Activated T-cell treated with anti-CD3 and anti-CD28 coated beads, Interleukin-2, amount 50 U/mL, for 24 hours (primary cell): ENCODE measurements around the gene DENND5A.
"Not testable (repeated sequence)": the region's sequence is repeated elsewhere in the genome, so short reads cannot be mapped to it uniquely, and the experiment has no call there.

ENCODE experiments used
- DNase-seq: peaks from one replicate; pipeline ENCODE4 v3.0.0-alpha.2; 2020
- H3K27ac Mint-ChIP-seq: 2 replicates; pipeline ENCODE4 v1.8.0; 2020; ENCODE audit warnings: mild to moderate bottlenecking, mixed read lengths
- H3K27me3 Mint-ChIP-seq: 2 replicates; pipeline ENCODE4 v1.8.0; 2020; ENCODE audit warnings: mixed read lengths
- H3K36me3 Mint-ChIP-seq: 2 replicates; pipeline ENCODE4 v1.8.0; 2020; ENCODE audit warnings: low read depth, mixed read lengths
- H3K4me1 Mint-ChIP-seq: 2 replicates; pipeline ENCODE4 v1.8.0; 2020; ENCODE audit warnings: low read depth, mixed read lengths
- H3K4me3 Mint-ChIP-seq: 2 replicates; pipeline ENCODE4 v1.8.0; 2020; ENCODE audit warnings: mild to moderate bottlenecking, moderate library complexity, mixed read lengths
- H3K9me3 Mint-ChIP-seq: 2 replicates; pipeline ENCODE4 v1.8.0; 2020; ENCODE audit warnings: mixed read lengths

The DENND5A gene

DNA sequence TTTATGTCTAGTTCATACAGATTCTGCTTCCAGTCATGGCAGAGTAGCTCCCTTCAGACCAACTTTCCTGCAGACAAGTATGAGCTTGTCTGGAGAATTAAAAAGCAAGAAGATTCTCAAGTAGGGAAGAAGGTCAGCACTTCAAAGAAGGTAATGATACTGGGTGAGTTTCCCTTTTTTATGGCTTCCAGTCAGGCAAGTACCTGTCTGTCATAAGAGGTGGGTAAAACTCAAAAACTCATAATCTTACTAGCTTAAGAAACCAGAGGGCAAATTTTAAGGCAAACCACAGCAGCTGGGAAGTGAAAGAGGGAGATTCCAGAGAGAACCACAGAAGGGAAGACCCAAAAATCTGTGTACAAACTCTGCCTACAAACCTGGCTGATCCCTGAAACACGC is 54.2 kb downstream of the DENND5A start:
- Mint-ChIP-seq H3K4me3 (peak overlapping the region; percentile 36), H3K4me1 (peaks cover 64% of the 10 kb centered on the region), H3K36me3 (peaks cover 2% of the 10 kb centered on the region), H3K27ac (peak overlapping the region; percentile 53), H3K9me3 (no peaks in the 10 kb centered on the region), H3K27me3 (no peaks in the 10 kb centered on the region)
- no peak for DNase-seq

DNA sequence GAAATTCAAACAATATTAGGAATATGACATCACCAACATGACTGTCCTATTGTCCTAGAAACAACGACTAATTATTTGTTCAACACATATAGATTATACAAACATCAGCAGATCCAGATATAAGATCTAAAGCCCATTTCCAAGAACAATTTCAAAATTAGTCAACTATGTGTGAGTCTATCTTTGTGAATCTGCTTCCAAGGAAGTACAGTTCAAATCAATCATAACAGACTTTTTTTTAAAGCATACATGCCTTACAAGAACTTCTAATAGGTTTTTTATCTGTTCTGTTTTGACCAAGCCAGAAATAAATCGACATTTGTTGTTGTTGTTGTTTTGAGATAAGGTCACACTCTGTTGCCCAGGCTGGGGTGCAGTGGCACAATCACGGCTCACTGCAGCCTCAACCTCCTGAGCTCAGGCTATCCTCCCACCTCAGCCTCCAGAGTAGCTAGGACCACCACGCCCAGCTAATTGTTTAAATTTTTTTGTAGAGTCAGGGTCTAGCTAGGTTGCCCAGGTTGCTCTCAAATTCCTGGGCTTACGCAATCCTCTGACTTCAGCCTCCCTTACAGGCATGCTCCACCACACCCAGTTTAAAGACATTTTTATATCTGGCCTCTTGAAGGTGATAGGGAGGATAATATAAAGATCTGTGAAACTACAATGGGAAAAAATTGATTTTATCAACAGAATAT is 54.8 kb downstream of the DENND5A start:
- H3K27me3 Mint-ChIP-seq, result no peaks in the 10 kb centered on the region
- H3K4me1 Mint-ChIP-seq, result peaks cover 60% of the 10 kb centered on the region
- H3K9me3 Mint-ChIP-seq, result no peaks in the 10 kb centered on the region
- H3K36me3 Mint-ChIP-seq, result peaks cover 4% of the 10 kb centered on the region
- no peak for DNase-seq
- H3K4me3 Mint-ChIP-seq, result peak overlapping the region; percentile 36
- peak overlapping the region; percentile 53 for H3K27ac Mint-ChIP-seq

DNA sequence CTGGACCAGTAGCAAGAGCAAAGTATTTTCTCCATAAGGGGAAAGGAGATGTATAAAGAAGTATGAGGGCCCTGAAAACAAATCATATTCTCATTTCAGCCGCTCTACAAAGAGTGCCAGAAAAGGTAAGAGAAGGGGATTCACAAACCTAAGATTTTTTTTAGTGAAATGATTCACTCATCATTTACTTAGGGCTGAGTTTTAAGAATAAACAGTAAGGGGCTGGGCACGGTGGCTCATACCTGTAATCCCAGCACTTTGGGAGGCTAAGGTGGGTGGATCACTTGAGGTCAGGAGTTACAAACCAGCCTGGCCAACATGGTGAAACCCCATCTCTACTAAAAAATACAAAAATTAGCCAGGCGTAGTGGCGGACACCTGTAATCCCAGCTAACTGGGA is 55.5 kb downstream of the DENND5A start:
- H3K27me3 Mint-ChIP-seq, DNase-seq, H3K36me3 Mint-ChIP-seq, H3K9me3 Mint-ChIP-seq: not testable (repeated sequence)
- Mint-ChIP-seq H3K4me3 (peak overlapping the region; percentile 5), H3K4me1 (peaks cover 53% of the 10 kb centered on the region), H3K27ac (peak overlapping the region; percentile 53)

DNA sequence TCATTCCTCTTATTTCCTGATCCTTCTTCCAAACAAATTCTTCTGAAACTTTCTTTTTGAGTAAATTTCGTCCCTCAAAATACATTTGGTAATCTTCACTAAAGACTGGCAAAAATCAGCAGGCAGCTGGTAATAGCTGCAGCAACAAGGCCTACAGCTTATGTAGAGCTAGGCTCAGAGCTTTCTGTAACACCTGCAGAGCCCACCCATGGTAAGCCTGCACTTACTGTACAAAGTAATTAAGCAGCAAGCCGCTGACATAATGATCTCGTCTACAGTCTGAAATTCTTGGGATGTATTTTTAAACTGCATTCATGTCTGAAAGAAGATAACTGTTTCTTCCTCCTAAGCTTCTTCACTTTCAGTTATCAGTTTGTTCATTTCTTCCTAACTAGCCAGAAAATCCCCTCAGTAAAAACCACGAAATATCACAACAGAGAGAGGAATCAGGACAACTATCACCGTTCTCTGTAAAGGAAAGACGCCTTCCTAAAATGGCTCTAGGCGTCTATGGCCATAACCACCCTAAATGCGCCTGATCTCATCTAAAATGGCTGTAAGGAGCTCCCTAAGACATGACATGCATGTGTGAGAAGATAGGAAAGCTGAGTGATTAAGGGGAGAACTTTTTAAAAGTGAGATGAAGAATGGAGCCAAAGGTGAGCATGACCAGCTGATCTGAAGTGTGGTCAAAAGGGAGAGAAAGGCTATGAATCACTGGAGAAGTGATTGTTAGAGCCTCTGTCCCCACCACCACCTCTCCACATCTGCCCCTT is 56.2 kb downstream of the DENND5A start:
- Mint-ChIP-seq H3K27me3 (no peaks in the 10 kb centered on the region), H3K36me3 (peaks cover 6% of the 10 kb centered on the region), H3K27ac (peak overlapping the region; percentile 53), H3K4me1 (peaks cover 48% of the 10 kb centered on the region), H3K9me3 (no peaks in the 10 kb centered on the region), H3K4me3 (peak overlapping the region; percentile 5)
- no peak for DNase-seq

DNA sequence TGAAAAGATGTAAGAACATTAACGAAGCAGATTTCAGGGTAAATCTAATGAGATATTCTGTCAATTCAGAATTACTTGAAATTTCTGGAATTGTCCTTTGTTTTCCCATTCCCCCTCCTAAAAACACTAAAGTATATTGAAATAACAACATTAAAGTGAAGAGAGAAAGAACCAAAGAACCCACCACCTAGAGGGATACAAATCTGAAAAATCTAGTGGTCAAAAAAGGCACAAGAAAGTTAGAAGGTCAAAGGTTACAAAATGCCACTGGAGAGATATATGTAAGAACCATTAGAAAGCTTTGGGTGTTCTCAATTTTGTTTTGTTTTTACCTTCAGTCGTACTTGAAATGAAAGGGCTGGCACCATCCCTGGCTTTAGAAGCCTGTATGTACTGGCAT is 57.9 kb downstream of the DENND5A start:
- no peak for DNase-seq
- Mint-ChIP-seq H3K27ac (no peak overlapping the region), H3K4me3 (no peak overlapping the region), H3K36me3 (peaks cover 16% of the 10 kb centered on the region), H3K27me3 (no peaks in the 10 kb centered on the region), H3K4me1 (peaks cover 49% of the 10 kb centered on the region), H3K9me3 (no peaks in the 10 kb centered on the region)

DNA sequence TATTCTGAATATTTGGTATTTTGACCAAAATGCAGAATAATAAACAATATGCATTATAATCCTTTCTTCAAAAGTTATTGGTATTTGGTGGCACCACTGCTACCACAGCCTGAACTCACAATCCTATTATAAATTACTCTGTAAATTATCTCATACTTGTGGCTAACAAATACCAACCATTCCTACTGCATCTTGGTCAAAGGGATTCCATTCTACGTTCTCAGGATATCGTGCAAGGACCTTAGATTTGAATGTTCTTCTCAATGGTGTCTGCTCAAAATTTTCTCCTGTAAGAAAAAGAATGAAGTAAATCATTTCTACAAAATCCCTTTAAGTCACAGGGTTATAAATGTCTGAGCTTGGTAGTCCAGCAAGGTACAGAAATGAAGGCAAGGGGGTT is 58.7 kb downstream of the DENND5A start:
- H3K36me3 Mint-ChIP-seq, result peaks cover 16% of the 10 kb centered on the region
- no peak for DNase-seq
- no peaks in the 10 kb centered on the region for H3K9me3 Mint-ChIP-seq
- no peak overlapping the region for H3K4me3 Mint-ChIP-seq
- H3K27ac Mint-ChIP-seq, result no peak overlapping the region
- H3K4me1 Mint-ChIP-seq, result peaks cover 49% of the 10 kb centered on the region
- no peaks in the 10 kb centered on the region for H3K27me3 Mint-ChIP-seq

DNA sequence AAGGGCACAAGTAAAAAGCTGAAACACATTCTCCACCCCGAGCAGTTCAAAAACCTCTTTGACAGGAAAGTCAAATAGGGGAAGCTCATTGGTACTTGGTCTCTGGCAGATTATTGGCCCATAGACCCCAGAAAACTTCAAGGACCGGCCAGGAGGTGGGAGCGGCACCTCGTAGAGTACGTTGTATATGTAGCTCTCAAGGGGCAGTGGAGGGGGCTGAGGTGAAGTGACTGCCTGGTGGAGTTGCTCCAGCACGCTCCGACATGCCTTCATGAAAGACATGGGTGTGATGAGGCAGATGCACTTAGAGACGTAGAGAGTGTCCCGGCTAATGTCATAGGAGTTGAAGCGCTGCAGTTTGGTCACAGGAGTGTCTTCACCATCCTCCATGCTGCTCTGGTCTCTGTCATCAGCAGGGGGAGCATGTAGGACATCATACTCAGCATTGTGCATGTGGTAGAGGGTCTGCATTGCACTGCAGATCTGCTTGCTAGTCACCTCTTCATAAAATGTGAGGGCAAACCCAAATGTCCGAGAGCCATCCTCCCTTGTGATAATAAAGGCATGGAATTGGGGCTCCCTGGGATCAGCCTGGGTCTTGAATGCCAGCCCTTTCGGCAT is 61.3 kb downstream of the DENND5A start:
- no peak overlapping the region for H3K27ac Mint-ChIP-seq
- no peaks in the 10 kb centered on the region for H3K27me3 Mint-ChIP-seq
- peaks cover 35% of the 10 kb centered on the region for H3K4me1 Mint-ChIP-seq
- H3K4me3 Mint-ChIP-seq, result no peak overlapping the region
- H3K9me3 Mint-ChIP-seq, result no peaks in the 10 kb centered on the region
- peaks cover 24% of the 10 kb centered on the region for H3K36me3 Mint-ChIP-seq
- no peak for DNase-seq

DNA sequence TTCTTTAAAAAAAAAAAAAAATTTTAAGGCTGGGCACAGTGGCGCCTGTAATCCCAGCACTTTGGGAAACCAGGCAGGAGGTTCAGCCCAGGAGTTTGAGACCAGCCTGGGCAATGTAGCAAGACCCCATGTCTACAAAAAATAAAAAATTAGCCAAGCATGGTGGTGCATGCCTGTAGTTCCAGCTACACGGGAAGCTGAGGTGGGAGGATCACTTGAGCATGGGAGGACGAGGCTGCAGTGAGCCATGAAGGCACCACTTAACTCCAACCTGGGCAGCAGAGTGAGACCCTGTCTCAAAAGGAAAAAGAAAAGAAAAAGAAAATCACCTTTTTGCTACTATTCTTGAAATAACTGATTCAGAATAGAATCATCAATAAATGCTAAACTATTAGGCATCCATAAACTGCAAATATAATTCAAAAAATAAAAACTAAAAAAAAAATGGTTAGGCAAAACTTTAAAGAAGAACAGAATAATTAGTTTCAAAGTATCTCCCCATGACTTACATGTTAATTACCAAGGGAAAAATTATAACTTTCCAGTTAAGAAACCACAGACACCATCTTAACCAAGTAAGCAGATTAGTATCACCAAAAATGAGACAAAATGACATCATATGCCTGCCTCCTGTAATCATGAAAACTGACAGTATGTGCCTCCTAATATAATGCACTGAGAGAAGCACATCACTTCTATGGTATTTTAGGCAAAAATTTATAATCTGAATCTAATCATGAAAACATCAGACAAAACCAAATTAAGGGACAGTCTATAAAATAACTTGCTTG is 63.6 kb downstream of the DENND5A start:
- no peaks in the 10 kb centered on the region for H3K27me3 Mint-ChIP-seq
- no peaks in the 10 kb centered on the region for H3K9me3 Mint-ChIP-seq
- H3K27ac Mint-ChIP-seq, result no peak overlapping the region
- DNase-seq, result no peak
- peaks cover 22% of the 10 kb centered on the region for H3K4me1 Mint-ChIP-seq
- peaks cover 27% of the 10 kb centered on the region for H3K36me3 Mint-ChIP-seq
- no peak overlapping the region for H3K4me3 Mint-ChIP-seq

DNA sequence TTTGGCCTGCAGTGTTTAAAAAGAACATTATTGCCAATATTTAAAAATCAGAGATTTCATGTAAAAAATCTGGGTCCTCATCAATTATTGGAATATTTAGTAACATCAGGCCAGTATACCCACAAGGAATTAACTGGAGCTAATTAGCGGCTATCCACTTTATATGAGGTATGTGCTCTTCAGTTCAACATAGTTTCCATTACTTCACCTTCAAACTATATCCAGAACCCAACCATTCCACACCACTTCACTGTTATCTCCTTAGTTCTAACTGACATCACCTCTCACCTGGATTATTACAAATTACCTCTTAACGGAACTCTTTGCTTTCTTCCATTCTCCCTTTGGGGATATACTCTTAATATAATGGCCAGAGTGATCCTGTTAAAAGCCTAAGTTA is 64.7 kb downstream of the DENND5A start:
- no peaks in the 10 kb centered on the region for H3K27me3 Mint-ChIP-seq

DNA sequence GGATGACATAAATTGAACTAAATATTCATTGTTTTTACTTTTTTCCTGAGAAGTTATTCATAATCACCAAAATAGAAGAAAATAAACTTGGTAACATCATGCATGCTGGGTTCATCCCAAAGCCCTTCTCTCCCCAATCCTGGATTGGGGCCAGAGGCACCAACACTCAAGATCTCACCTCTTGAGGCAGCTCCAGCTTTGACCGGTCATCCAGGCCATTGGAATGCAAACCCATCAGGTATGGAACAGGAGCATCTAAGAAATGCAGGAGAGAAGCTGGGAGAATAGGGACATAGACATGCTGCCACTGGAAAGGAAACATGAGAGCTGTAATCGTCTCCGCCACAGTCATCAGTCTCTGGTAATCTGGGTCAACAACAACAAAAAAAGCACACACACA is 71.8 kb downstream of the DENND5A start:
- no peak for DNase-seq
- Mint-ChIP-seq H3K36me3 (peaks cover 52% of the 10 kb centered on the region), H3K27ac (no peak overlapping the region)

More for the DNA sequence above, 64.7 kb downstream of the DENND5A start:
- DNase-seq, result no peak
- Mint-ChIP-seq H3K9me3 (no peaks in the 10 kb centered on the region), H3K27ac (no peak overlapping the region), H3K4me1 (peaks cover 21% of the 10 kb centered on the region), H3K4me3 (no peak overlapping the region), H3K36me3 (peaks cover 24% of the 10 kb centered on the region)

DNA sequence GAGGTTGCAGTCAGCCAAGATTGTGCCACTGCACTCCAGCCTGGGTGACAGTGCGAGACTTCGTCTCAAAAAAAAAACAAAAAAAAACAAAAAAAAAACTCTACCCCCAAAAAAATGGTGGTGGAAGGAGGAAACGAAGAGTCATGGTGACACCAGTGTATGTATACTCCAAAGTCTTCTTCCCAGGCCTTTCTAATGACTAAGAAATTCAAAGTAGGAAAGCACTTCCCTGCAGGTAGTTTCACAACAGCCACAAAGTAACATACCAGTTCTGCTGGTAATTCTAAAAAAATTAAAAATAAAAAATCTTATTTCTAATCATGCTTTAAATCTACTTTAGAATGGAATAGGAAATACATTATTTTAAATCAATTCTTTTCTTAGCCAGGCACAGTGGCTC is 72.6 kb downstream of the DENND5A start:
- no peaks in the 10 kb centered on the region for H3K4me1 Mint-ChIP-seq
- H3K27ac Mint-ChIP-seq, result no peak overlapping the region
- H3K4me3 Mint-ChIP-seq, result no peak overlapping the region
- peaks cover 56% of the 10 kb centered on the region for H3K36me3 Mint-ChIP-seq
- H3K27me3 Mint-ChIP-seq, result no peaks in the 10 kb centered on the region
- H3K9me3 Mint-ChIP-seq, result no peaks in the 10 kb centered on the region
- no peak for DNase-seq

More for the DNA sequence above, 71.8 kb downstream of the DENND5A start:
- Mint-ChIP-seq H3K4me1 (no peaks in the 10 kb centered on the region), H3K4me3 (no peak overlapping the region), H3K9me3 (no peaks in the 10 kb centered on the region), H3K27me3 (no peaks in the 10 kb centered on the region)

DNA sequence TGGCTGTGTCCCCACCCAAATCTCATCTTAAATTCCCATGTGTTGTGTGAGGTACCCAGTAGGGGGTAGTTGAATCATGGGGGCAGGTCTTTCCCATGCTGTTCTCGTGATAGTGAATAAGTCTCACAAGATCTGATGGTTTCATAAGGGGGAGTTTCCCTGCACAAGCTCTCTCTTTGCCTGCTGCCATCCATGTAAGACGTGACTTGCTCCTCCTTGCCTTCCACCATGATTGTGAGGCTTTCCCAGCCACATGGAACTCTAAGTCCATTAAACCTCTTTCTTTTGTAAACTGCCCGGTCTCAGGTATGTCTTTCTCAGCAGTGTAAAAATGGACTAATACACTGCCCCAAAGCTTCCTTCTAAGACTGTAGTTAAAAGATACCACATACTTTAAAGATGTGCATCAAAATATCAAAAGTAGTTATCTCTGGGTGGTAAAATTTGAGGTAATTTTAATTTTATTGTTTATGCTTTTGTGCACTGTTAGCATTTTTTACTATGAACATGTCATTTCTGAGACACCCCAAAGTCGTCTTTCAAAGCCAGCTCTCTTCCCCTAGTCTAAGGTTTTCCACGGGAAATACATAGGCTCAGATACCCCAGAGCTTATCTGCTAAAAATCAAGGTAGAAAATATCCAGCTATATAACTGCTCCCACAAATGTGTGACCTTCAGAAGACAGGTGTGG is 74.7 kb downstream of the DENND5A start:
- not testable (repeated sequence) for H3K27ac Mint-ChIP-seq

DNA sequence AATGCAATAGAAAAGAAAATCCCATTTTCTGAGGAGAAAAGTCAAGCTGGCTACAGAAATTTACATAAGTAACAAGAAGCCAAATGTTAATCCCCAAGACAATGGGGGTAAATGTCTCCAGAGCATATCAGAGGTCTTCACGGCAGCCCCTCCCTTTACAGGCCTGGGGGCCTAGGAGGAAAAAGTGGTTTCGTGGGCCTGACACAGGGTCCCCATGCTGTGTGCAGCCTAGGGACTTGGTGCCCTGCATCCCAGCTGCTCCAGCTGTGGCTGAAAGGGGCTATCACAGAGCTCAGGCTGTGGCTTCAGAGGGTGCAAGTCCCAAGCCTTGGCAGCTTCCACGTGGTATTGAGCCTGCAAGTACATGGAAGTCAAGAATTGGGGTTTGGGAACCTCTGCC is 76.3 kb downstream of the DENND5A start:
- not testable (repeated sequence) for DNase-seq, H3K4me1 Mint-ChIP-seq, H3K27me3 Mint-ChIP-seq, H3K4me3 Mint-ChIP-seq, H3K9me3 Mint-ChIP-seq, H3K27ac Mint-ChIP-seq
- H3K36me3 Mint-ChIP-seq, result peaks cover 61% of the 10 kb centered on the region

More for the DNA sequence above, 74.7 kb downstream of the DENND5A start:
- H3K36me3 Mint-ChIP-seq, result peaks cover 60% of the 10 kb centered on the region
- not testable (repeated sequence) for H3K4me1 Mint-ChIP-seq, DNase-seq, H3K27me3 Mint-ChIP-seq, H3K4me3 Mint-ChIP-seq, H3K9me3 Mint-ChIP-seq

DNA sequence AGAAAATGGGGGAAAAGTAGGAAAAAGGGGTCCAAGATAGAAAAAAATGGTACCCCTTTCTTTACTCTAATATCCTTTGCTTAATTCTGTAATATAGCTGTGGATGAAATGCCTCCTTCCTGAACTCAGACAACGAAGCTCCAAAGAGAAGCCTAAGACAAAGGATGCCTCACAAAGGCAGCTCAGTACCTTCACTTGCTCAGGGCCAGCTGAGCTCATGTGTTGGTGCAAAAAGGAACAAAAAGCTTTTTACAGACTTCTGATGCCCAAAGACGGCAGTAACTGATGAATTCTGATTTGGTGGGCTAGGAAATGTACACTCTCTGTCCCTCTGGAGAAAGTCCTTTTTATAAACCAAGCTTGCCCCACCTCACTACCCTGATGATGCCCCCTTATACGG is 77.5 kb downstream of the DENND5A start:
- no peak for DNase-seq
- no peak overlapping the region for H3K27ac Mint-ChIP-seq
- H3K4me3 Mint-ChIP-seq, result no peak overlapping the region
- H3K9me3 Mint-ChIP-seq, result no peaks in the 10 kb centered on the region
- H3K36me3 Mint-ChIP-seq, result peaks cover 51% of the 10 kb centered on the region
- no peaks in the 10 kb centered on the region for H3K4me1 Mint-ChIP-seq
- no peaks in the 10 kb centered on the region for H3K27me3 Mint-ChIP-seq
